Endothelial cell of umbilical vein (primary cell): ENCODE data around the gene SEH1L. TPM values are rescaled to one million over a fixed set of nuclear protein-coding genes. Genes with fewer than 3 reads are reported as not detected.

Source experiments
- BruUV-seq: library from RNA; stranded (reverse); fragments of 400-500 nt; replicated peaks from 2 replicates; lab custom pipeline; 2021; lab: Mats Ljungman, UMichigan
- CTCF ChIA-PET: fragments of 300-600, 350-600 bp; sonication (Branson Sonifier 250); formaldehyde crosslinking; loops from one replicate; lab custom pipeline; 2021; ENCODE audit warnings: antibody characterized with exemption, inconsistent platforms; lab: Charles Lee
- POLR2A ChIA-PET: fragments of 300-600, 350-600 bp; sonication (Branson Sonifier 250); formaldehyde crosslinking; loops from one replicate; lab custom pipeline; 2021; ENCODE audit warnings: antibody characterized with exemption, inconsistent platforms; lab: Charles Lee
- DNase-seq: peaks from one replicate; pipeline ENCODE4 v3.0.0-alpha.2; 2011; ENCODE audit warnings: low read depth, low spot score
- FAIRE-seq: peaks from 2 replicates; lab custom pipeline; 2011; peaks lifted over from hg19 to GRCh38; lab: Jason Lieb, UNC
- H2AFZ ChIP-seq: 2 replicates; pipeline ENCODE4 v1.6.0; 2012; ENCODE audit warnings: low read depth, low read length, control low read depth, inconsistent platforms
- H3K27ac ChIP-seq: 2 replicates; pipeline ENCODE4 v1.5.1; 2011; ENCODE audit warnings: low read depth, mild to moderate bottlenecking, control low read depth, low read length, moderate library complexity; ENCODE audit not compliant: insufficient read depth
- H3K27me3 ChIP-seq, 2 experiments: 2 replicates each; pipeline versions ENCODE4 v1.6.0 to v1.6.1; 2011; ENCODE audit warnings: low read length in 2 of 2, mixed read lengths in 1 of 2; ENCODE audit not compliant: control insufficient read depth in 2 of 2, insufficient read depth in 2 of 2
- H3K36me3 ChIP-seq, 2 experiments: 2 replicates in 1 of 2; 3 replicates in 1 of 2; pipeline ENCODE4 v1.5.1; 2011; ENCODE audit warnings: low read length in 2 of 2, mild to moderate bottlenecking in 1 of 2, moderate library complexity in 1 of 2; ENCODE audit not compliant: control insufficient read depth in 2 of 2, insufficient read depth in 2 of 2; ENCODE audit errors: extremely low read depth in 1 of 2
- H3K4me1 ChIP-seq: 3 replicates; pipeline ENCODE4 v1.5.1; 2011; ENCODE audit warnings: mild to moderate bottlenecking, low read length; ENCODE audit not compliant: control insufficient read depth, insufficient read depth; ENCODE audit errors: extremely low read depth
- H3K4me2 ChIP-seq: 2 replicates; pipeline ENCODE4 v1.6.1; 2011; ENCODE audit warnings: low read length, control low read depth, mixed read lengths; ENCODE audit not compliant: insufficient read depth
- H3K4me3 ChIP-seq, 3 experiments: fragments of 200-600 bp in 1 of 3; sonication (generic), shearing (Covaris generic) in 1 of 3; replicated peaks in 1 of 3; 2 replicates each; pipeline ENCODE4 v1.5.1; 2011 to 2016; ENCODE audit warnings: control low read depth in 3 of 3, low read length in 3 of 3, mild to moderate bottlenecking in 2 of 3, inconsistent platforms in 1 of 3, low read depth in 1 of 3, moderate library complexity in 1 of 3; ENCODE audit not compliant: insufficient read depth in 1 of 3
- H3K79me2 ChIP-seq: 2 replicates; pipeline ENCODE4 v1.6.0; 2012; ENCODE audit warnings: low read length, inconsistent platforms; ENCODE audit not compliant: control insufficient read depth, insufficient read depth
- H3K9ac ChIP-seq: replicated peaks from 2 replicates; pipeline ENCODE3; 2011; ENCODE audit warnings: low read length, control low read depth; ENCODE audit not compliant: insufficient read depth; ENCODE audit errors: extremely low read depth
- H3K9me1 ChIP-seq: replicated peaks from 3 replicates; pipeline ENCODE4 v1.6.0; 2011; ENCODE audit warnings: mild to moderate bottlenecking, low read length; ENCODE audit not compliant: control insufficient read depth, insufficient read depth; ENCODE audit errors: extremely low read depth
- H3K9me3 ChIP-seq: replicated peaks from 2 replicates; pipeline ENCODE4 v1.5.1; 2012; ENCODE audit warnings: low read length, inconsistent platforms; ENCODE audit not compliant: control insufficient read depth, insufficient read depth
- H4K20me1 ChIP-seq: replicated peaks from 2 replicates; pipeline ENCODE3; 2011; ENCODE audit warnings: mild to moderate bottlenecking, low read length; ENCODE audit not compliant: control insufficient read depth, insufficient read depth; ENCODE audit errors: extremely low read depth
- CTCF ChIP-seq, 2 donors: IDR thresholded peaks; 1 replicate in 1 of 2; 2 replicates in 1 of 2; pipeline ENCODE4 v1.5.1; 2011; ENCODE audit warnings: low read length in 2 of 2, mild to moderate bottlenecking in 2 of 2, moderate library complexity in 2 of 2, control low read depth in 1 of 2, inconsistent platforms in 1 of 2, low read depth in 1 of 2; ENCODE audit not compliant: insufficient read depth in 1 of 2; ENCODE audit errors: extremely low read depth in 1 of 2
- FOS ChIP-seq: IDR thresholded peaks from 2 replicates; pipeline ENCODE4 v1.6.1; 2011; ENCODE audit warnings: mild to moderate bottlenecking, low read length, moderate library complexity, borderline replicate concordance; ENCODE audit not compliant: insufficient read depth
- GATA2 ChIP-seq: IDR thresholded peaks from 2 replicates; pipeline ENCODE4 v1.7.0; 2011; ENCODE audit warnings: low read depth, mild to moderate bottlenecking, moderate library complexity, mixed read lengths, low read length; ENCODE audit not compliant: insufficient read length, insufficient read depth
- JUN ChIP-seq: IDR thresholded peaks from 2 replicates; pipeline ENCODE4 v1.6.1; 2011; ENCODE audit warnings: borderline replicate concordance, low read depth; ENCODE audit not compliant: insufficient read length, insufficient read depth
- MAX ChIP-seq: IDR thresholded peaks from 2 replicates; pipeline ENCODE4 v1.6.1; 2011; ENCODE audit not compliant: insufficient read depth, insufficient read length
- MYC ChIP-seq: IDR thresholded peaks from one replicate; pipeline ENCODE4 v1.6.1; 2011; ENCODE audit warnings: mild to moderate bottlenecking, low read depth, low read length
- POLR2A ChIP-seq: IDR thresholded peaks from 2 replicates; pipeline ENCODE4 v1.6.1; 2012; ENCODE audit warnings: low read depth, mild to moderate bottlenecking, control low read depth, low read length
- POLR2AphosphoS5 ChIP-seq: IDR thresholded peaks from 2 replicates; pipeline ENCODE4 v1.6.1; 2012; ENCODE audit warnings: low read depth, mild to moderate bottlenecking, control low read depth, low read length, moderate library complexity; ENCODE audit not compliant: insufficient read depth
- dilution Hi-C: fragments of 300-500 bp; cut with MboI; formaldehyde crosslinking; loops from one replicate; pipeline ENCODE4 v1.15.0; 2019; ENCODE audit warnings: low sequenced_read_pairs; ENCODE audit not compliant: extremely low pct_ligation_motif_present
- intact Hi-C: fragments of 100-400 bp; cut with micrococcal nuclease; formaldehyde crosslinking; loops from one replicate; pipeline ENCODE4 v1.10.0; 2022
- polyA plus RNA-seq, 4 experiments: library from polyadenylated mRNA; depleted of rRNA in 3 of 4; stranded (reverse) in 3 of 4; unstranded in 1 of 4; fragments of >200 nt; gene quantifications; 2 replicates each; pipeline versions ENCODE4 v1.2.1 to v1.2.3, GENCODE V29; 2011 to 2012; ENCODE audit warnings: missing spikeins in 1 of 4
- total RNA-seq: library from RNA; stranded (reverse); gene quantifications from 2 replicates; pipeline ENCODE4 v1.2.3, GENCODE V29; 2021

SEH1L gene
- total and polyA plus RNA-seq, 2 donors (not counting 3 experiments of a cell fraction or from before 2014, with no cell fraction given): 19.8 to 42.8 TPM

- Histone ChIP-seq H3K4me1 (no peaks in the 10 kb centered on the region), H3K4me2 (no peak overlapping the region), H3K27me3 (no peaks in the 10 kb centered on the region), H3K79me2 (no peaks in the 10 kb centered on the region), H2AFZ (no peak overlapping the region), H3K9me1 (no peaks in the 10 kb centered on the region), H3K9ac (no peak overlapping the region), H3K36me3 (peaks cover 0 to 5% of the 10 kb centered on the region in 2 experiments), H3K9me3 (no peaks in the 10 kb centered on the region), H3K4me3 (no peak overlapping the region), H4K20me1 (no peaks in the 10 kb centered on the region), H3K27ac (no peak overlapping the region)
- dilution Hi-C loops (no loop called here), intact Hi-C loops (no loop called here)
- FAIRE-seq (no peak), DNase-seq (peak; percentile 10)
- TF ChIP-seq POLR2AphosphoS5 (no peak), FOS (no peak), CTCF (IDR thresholded peaks at IDR 0.05; ENCODE audit: extremely low read depth in 1 of 2, insufficient read depth in 1 of 2, low read depth in 1 of 2, low read length in 2 of 2) (no peak), MYC (no peak), GATA2 (no peak), JUN (no peak), POLR2A (no peak), MAX (no peak)
- BruUV-seq: no TSS peak
- POLR2A ChIA-PET: interaction anchor here (1.0 kb wide), 1 partner anchor 23 kb away, joined by 3 read pairs; the partner anchor contains the start of gene CEP192
- CTCF ChIA-PET: no interaction called here
Measured at GRCh38 chr18:12968115-12968514, 20.3 kb downstream of the SEH1L start.
